ENCODE results near the gene ZNF664. TPM values are rescaled to one million over a fixed set of nuclear protein-coding genes. Genes with fewer than 3 reads are reported as not detected.

Gene ZNF664
- total RNA-seq, 1 donor: 95.2 TPM

DNA sequence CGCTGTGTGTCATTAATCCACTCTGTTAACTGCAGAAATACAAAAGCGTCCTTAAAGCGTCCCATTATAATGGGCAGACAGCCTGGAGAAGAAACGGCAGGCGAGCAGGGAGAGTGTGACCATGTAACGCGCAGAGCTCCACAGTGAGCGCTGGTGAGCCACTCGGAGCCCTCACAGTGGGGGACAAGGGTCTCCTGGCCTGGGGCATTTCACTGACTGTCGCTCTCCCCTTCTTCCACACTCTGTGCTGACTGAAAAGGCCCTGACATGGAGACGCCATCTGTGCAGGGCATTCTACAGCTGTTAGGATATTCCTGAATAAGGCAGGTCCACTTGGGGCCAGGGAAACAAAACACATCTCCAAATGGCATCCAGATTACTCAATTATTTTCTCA is 24.6 kb upstream of the ZNF664 start:
- no peaks in the 10 kb centered on the region for H3K9me3 ChIP-seq (ENCODE audit: low read depth, low read length)
- no peak for DNase-seq (ENCODE audit: insufficient read length, low spot score, missing footprints)
- H4K20me1 ChIP-seq (ENCODE audit: insufficient read depth, low read length): peaks cover 55% of the 10 kb centered on the region

DNA sequence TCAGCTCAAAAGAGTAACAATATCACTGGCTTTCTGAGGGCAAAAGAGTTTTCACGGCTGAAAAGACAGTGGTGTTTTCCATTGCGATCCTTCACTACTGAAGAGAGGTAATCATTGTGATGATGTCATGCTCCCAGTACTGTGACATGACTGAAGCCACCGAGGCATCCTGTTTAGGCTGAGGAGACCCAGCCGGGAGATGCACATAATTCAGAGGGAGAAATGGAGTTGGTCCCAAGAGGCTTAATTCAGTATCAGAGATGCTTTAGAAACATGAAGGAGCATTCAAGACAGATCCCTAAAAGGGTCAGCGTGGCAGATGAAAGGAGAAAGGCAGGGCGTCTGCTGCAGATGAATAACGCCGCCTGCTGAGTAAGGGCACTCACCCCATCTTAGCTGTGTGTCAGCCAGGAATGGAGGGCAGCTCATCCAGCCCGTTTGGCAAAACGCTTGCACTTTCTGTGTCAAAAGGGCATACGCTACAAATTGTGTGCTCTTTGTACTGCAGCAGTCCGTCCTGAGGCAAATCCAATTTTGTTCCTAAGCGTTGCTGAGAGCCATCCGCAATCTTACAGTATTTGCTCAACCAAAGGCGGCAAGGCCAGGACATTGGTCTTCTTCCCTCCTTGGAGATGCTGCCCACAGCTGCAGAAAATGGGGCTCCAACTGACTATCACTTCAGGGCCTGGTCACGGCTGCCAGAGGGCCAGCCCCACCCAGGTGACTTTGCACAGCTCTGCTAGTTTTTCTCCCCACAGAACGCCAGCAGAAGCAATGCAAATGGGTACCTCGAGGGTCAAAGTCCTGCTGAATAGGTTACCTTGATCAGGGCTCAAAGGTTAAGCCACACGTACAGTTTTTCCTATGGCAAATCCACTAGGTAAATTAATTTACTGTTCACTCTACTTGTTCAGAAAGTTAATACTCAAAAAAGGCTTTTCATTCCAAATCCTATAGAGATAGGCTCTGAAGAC is 23.9 kb upstream of the ZNF664 start:
- Histone ChIP-seq H3K4me1 (ENCODE audit: insufficient read depth, low read length) (peaks cover 17% of the 10 kb centered on the region), H3K36me3 (ENCODE audit: insufficient read depth, low read length) (peaks cover 16% of the 10 kb centered on the region), H3K9me3 (ENCODE audit: low read depth, low read length) (no peaks in the 10 kb centered on the region), H3K4me3 (ENCODE audit: insufficient read depth, low read length) (no peak overlapping the region), H4K20me1 (ENCODE audit: insufficient read depth, low read length) (peaks cover 49% of the 10 kb centered on the region), H3K4me2 (ENCODE audit: insufficient read depth, low read length) (no peak overlapping the region), H2AFZ (ENCODE audit: low read length) (no peak overlapping the region), H3K79me2 (ENCODE audit: insufficient read depth, low read length) (peaks cover 49% of the 10 kb centered on the region), H3K27ac (ENCODE audit: low read depth, low read length) (no peak overlapping the region), H3K27me3 (ENCODE audit: insufficient read depth, low read length) (no peaks in the 10 kb centered on the region)
- DNase-seq (ENCODE audit: insufficient read length, low spot score, missing footprints): no peak
- TF ChIP-seq, protein P1, sequence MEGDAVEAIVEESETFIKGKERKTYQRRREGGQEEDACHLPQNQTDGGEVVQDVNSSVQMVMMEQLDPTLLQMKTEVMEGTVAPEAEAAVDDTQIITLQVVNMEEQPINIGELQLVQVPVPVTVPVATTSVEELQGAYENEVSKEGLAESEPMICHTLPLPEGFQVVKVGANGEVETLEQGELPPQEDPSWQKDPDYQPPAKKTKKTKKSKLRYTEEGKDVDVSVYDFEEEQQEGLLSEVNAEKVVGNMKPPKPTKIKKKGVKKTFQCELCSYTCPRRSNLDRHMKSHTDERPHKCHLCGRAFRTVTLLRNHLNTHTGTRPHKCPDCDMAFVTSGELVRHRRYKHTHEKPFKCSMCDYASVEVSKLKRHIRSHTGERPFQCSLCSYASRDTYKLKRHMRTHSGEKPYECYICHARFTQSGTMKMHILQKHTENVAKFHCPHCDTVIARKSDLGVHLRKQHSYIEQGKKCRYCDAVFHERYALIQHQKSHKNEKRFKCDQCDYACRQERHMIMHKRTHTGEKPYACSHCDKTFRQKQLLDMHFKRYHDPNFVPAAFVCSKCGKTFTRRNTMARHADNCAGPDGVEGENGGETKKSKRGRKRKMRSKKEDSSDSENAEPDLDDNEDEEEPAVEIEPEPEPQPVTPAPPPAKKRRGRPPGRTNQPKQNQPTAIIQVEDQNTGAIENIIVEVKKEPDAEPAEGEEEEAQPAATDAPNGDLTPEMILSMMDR (IDR thresholded peaks at IDR 0.05; ENCODE audit: extremely low read depth, low read depth, low read length): no peak

More for the DNA sequence above, 24.6 kb upstream of the ZNF664 start:
- Histone ChIP-seq H3K27ac (ENCODE audit: low read depth, low read length) (no peak overlapping the region), H3K4me3 (ENCODE audit: insufficient read depth, low read length) (no peak overlapping the region), H3K36me3 (ENCODE audit: insufficient read depth, low read length) (peaks cover 22% of the 10 kb centered on the region), H2AFZ (ENCODE audit: low read length) (no peak overlapping the region), H3K4me1 (ENCODE audit: insufficient read depth, low read length) (peaks cover 24% of the 10 kb centered on the region), H3K27me3 (ENCODE audit: insufficient read depth, low read length) (no peaks in the 10 kb centered on the region), H3K4me2 (ENCODE audit: insufficient read depth, low read length) (no peak overlapping the region), H3K79me2 (ENCODE audit: insufficient read depth, low read length) (peaks cover 51% of the 10 kb centered on the region)
- TF ChIP-seq, protein P1 (IDR thresholded peaks at IDR 0.05; ENCODE audit: extremely low read depth, low read depth, low read length): no peak

DNA sequence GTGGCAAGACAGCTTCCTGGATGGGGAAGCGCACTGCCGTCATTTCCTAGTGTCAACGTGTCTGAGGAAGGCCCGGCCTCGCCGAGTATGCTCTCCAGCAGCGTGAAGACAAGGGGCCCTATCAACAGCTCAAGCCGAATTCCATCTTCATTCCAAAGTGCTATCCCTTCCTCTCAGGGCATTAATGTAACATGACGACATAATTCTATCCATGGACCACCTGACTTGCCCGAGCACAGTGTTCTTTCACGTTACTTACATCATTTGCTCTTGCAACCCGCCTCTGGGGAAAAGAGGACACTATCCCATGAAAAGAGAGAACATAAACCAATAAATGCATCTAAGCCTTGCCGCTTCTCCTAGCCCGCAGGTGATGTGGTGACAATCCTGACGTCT is 23.2 kb upstream of the ZNF664 start:
- H3K27ac ChIP-seq (ENCODE audit: low read depth, low read length): no peak overlapping the region
- no peak overlapping the region for H3K4me3 ChIP-seq (ENCODE audit: insufficient read depth, low read length)
- peaks cover 51% of the 10 kb centered on the region for H3K79me2 ChIP-seq (ENCODE audit: insufficient read depth, low read length)
- no peaks in the 10 kb centered on the region for H3K9me3 ChIP-seq (ENCODE audit: low read depth, low read length)
- no peak for DNase-seq (ENCODE audit: insufficient read length, low spot score, missing footprints)
- H3K4me1 ChIP-seq (ENCODE audit: insufficient read depth, low read length): peaks cover 16% of the 10 kb centered on the region
- TF ChIP-seq, protein P1 (IDR thresholded peaks at IDR 0.05; ENCODE audit: extremely low read depth, low read depth, low read length): no peak
- H2AFZ ChIP-seq (ENCODE audit: low read length): no peak overlapping the region
- H3K4me2 ChIP-seq (ENCODE audit: insufficient read depth, low read length): no peak overlapping the region
- peaks cover 49% of the 10 kb centered on the region for H4K20me1 ChIP-seq (ENCODE audit: insufficient read depth, low read length)
- peaks cover 10% of the 10 kb centered on the region for H3K36me3 ChIP-seq (ENCODE audit: insufficient read depth, low read length)
- no peaks in the 10 kb centered on the region for H3K27me3 ChIP-seq (ENCODE audit: insufficient read depth, low read length)
